CD14-positive monocyte (primary cell): ENCODE results near the gene FBXO46. TPM values are rescaled to one million over a fixed set of nuclear protein-coding genes. Genes with fewer than 3 reads are reported as not detected.

Experiments
- DNase-seq, 3 donors: peaks; one replicate each; pipeline ENCODE4 v3.0.0-alpha.2; 2011 to 2022
- H2AFZ ChIP-seq: 2 replicates; pipeline ENCODE4 v1.6.0; 2012; ENCODE audit warnings: mild to moderate bottlenecking, low read depth, low read length, inconsistent platforms; ENCODE audit not compliant: insufficient read depth, poor library complexity, severe bottlenecking
- H3K27ac ChIP-seq, 2 donors: 1 replicate in 1 of 2; 2 replicates in 1 of 2; pipeline ENCODE4 v1.5.1; 2012 to 2013; ENCODE audit warnings: low read length in 2 of 2, control low read depth in 1 of 2, inconsistent platforms in 1 of 2, low read depth in 1 of 2, mild to moderate bottlenecking in 1 of 2
- H3K27me3 ChIP-seq, 2 donors: one replicate each; pipeline versions ENCODE4 v1.6.0 to v1.6.1; 2011 to 2013; ENCODE audit warnings: low read length in 2 of 2; ENCODE audit not compliant: control insufficient read depth in 2 of 2, insufficient read depth in 2 of 2
- H3K36me3 ChIP-seq, 2 donors: replicated peaks in 1 of 2; 1 replicate in 1 of 2; 2 replicates in 1 of 2; pipeline versions ENCODE4 v1.5.1 to v1.6.1; 2012 to 2013; ENCODE audit warnings: low read length in 2 of 2, control low read depth in 1 of 2, inconsistent platforms in 1 of 2, mild to moderate bottlenecking in 1 of 2; ENCODE audit not compliant: insufficient read depth in 2 of 2, control insufficient read depth in 1 of 2
- H3K4me1 ChIP-seq, 2 donors: 1 replicate in 1 of 2; 2 replicates in 1 of 2; pipeline versions ENCODE4 v1.5.1 to v1.6.1; 2012 to 2013; ENCODE audit warnings: low read length in 2 of 2, control low read depth in 1 of 2, inconsistent platforms in 1 of 2, mild to moderate bottlenecking in 1 of 2, moderate library complexity in 1 of 2; ENCODE audit not compliant: insufficient read depth in 2 of 2, control insufficient read depth in 1 of 2
- H3K4me2 ChIP-seq: replicated peaks from 2 replicates; pipeline ENCODE3; 2012; ENCODE audit warnings: low read length, moderate library complexity, mild to moderate bottlenecking; ENCODE audit not compliant: poor library complexity, severe bottlenecking; ENCODE audit errors: extremely low read depth
- H3K4me3 ChIP-seq, 3 experiments: fragments of 200-600 bp in 1 of 3; sonication (generic) in 1 of 3; replicated peaks in 1 of 3; 1 replicate in 2 of 3; 2 replicates in 1 of 3; pipeline ENCODE4 v1.5.1; 2011 to 2013; ENCODE audit warnings: low read length in 3 of 3, mild to moderate bottlenecking in 3 of 3, control low read depth in 2 of 3, low read depth in 2 of 3, inconsistent platforms in 1 of 3, moderate library complexity in 1 of 3
- H3K79me2 ChIP-seq: 2 replicates; pipeline ENCODE4 v1.6.0; 2012; ENCODE audit warnings: mild to moderate bottlenecking, control low read depth, inconsistent platforms, low read length, moderate library complexity; ENCODE audit not compliant: insufficient read depth
- H3K9ac ChIP-seq: 2 replicates; pipeline ENCODE4 v1.6.0; 2017; ENCODE audit warnings: low read length, mild to moderate bottlenecking; ENCODE audit not compliant: insufficient read depth, poor library complexity, severe bottlenecking
- H3K9me3 ChIP-seq, 2 donors: replicated peaks in 1 of 2; 1 replicate in 1 of 2; 2 replicates in 1 of 2; pipeline versions ENCODE4 v1.5.1 to v1.6.1; 2012 to 2013; ENCODE audit warnings: low read length in 2 of 2, control low read depth in 1 of 2; ENCODE audit not compliant: control insufficient read depth in 1 of 2, insufficient read depth in 1 of 2
- H4K20me1 ChIP-seq: 2 replicates; pipeline ENCODE4 v1.6.0; 2012; ENCODE audit warnings: mild to moderate bottlenecking, low read length, control low read depth, moderate library complexity; ENCODE audit not compliant: insufficient read depth
- H3K27ac Mint-ChIP-seq, 7 donors: one replicate each; pipeline ENCODE4 v1.8.0; 2020; ENCODE audit warnings: mild to moderate bottlenecking in 7 of 7, mixed read lengths in 7 of 7, moderate library complexity in 6 of 7, inconsistent platforms in 2 of 7
- H3K27me3 Mint-ChIP-seq, 3 donors: one replicate each; pipeline ENCODE4 v1.8.0; 2021 to 2022; ENCODE audit warnings: low read depth in 3 of 3, mild to moderate bottlenecking in 3 of 3, mixed read lengths in 3 of 3, moderate library complexity in 3 of 3, inconsistent platforms in 1 of 3
- H3K36me3 Mint-ChIP-seq, 2 donors: one replicate each; pipeline ENCODE4 v1.8.0; 2020; ENCODE audit warnings: mixed read lengths in 2 of 2, inconsistent platforms in 1 of 2, mild to moderate bottlenecking in 1 of 2
- H3K4me1 Mint-ChIP-seq: one replicate; pipeline ENCODE4 v1.8.0; 2020; ENCODE audit warnings: mild to moderate bottlenecking, mixed read lengths
- H3K4me3 Mint-ChIP-seq, 2 donors: one replicate each; pipeline ENCODE4 v1.8.0; 2020; ENCODE audit warnings: mild to moderate bottlenecking in 2 of 2, mixed read lengths in 2 of 2, moderate library complexity in 1 of 2
- H3K9me3 Mint-ChIP-seq, 7 donors: one replicate each; pipeline ENCODE4 v1.8.0; 2020 to 2022; ENCODE audit warnings: mixed read lengths in 7 of 7, mild to moderate bottlenecking in 6 of 7, moderate library complexity in 6 of 7, inconsistent platforms in 2 of 7
- CTCF ChIP-seq: fragments of 200-600 bp; IDR thresholded peaks from one replicate; pipeline ENCODE4 v1.8.0; 2022; ENCODE audit warnings: antibody characterized with exemption, mild to moderate bottlenecking
- WGBS: methylation state at CpG from one replicate; pipeline ENCODE4 v1.1.5; 2013; ENCODE audit warnings: missing lambda C conversion rate; ENCODE audit not compliant: insufficient coverage; 5-methylcytosine and 5-hydroxymethylcytosine counted together
- intact Hi-C, 2 donors: fragments of 100-400 bp; cut with micrococcal nuclease; formaldehyde crosslinking; loops; one replicate each; pipeline versions ENCODE4 v1.15.0 to v1.15.1; 2023
- polyA plus RNA-seq, 3 donors: library from polyadenylated mRNA; depleted of rRNA in 1 of 3; unstranded in 2 of 3; stranded (reverse) in 1 of 3; fragments of 300-500 nt in 2 of 3; fragments of >200 nt in 1 of 3; fragmentation: Illumina TruSeq in 2 of 3; gene quantifications; 1 replicate in 2 of 3; 2 replicates in 1 of 3; pipeline ENCODE4 v1.2.3, GENCODE V29; 2012 to 2021

FBXO46 gene
- polyA plus RNA-seq, 3 donors, result 3.8 to 6.8 (median 5.5) TPM

- intact Hi-C loops, result loop anchor here (2.0 to 10.0 kb wide), 4 partner anchors 74 to 187 kb away; partner anchors contain the start of genes PPM1N (in 1 of the 2) and RTN2 (in 1 of the 2)
- Histone ChIP-seq H3K4me1 (peaks cover 26 to 27% of the 10 kb centered on the region in 2 donors), H3K9me3 (no peaks in the 10 kb centered on the region), H3K36me3 (peaks cover 8 to 26% of the 10 kb centered on the region in 2 donors), H2AFZ (peak overlapping the region; percentile 83), H3K4me3 (peak overlapping the region in 2 of 3 experiments; percentile 16 to 62), H4K20me1 (no peaks in the 10 kb centered on the region), H3K27me3 (peaks cover 13 to 31% of the 10 kb centered on the region in 2 donors), H3K79me2 (no peaks in the 10 kb centered on the region), H3K4me2 (peak overlapping the region; percentile 71), H3K9ac (peak overlapping the region; percentile 21), H3K27ac (no peak overlapping the region)
- peaks cover 27% of the 10 kb centered on the region for H3K4me1 Mint-ChIP-seq
- peak overlapping the region in 3 of 7 donors; percentile 50 to 87 (median 59) for H3K27ac Mint-ChIP-seq
- H3K36me3 Mint-ChIP-seq, result peaks cover 32 to 33% of the 10 kb centered on the region in 2 donors
- peak; percentile 77 to 83 (median 82) for DNase-seq
- 1% methylated on average over 46 of the region's 51 CpGs for WGBS
- peaks cover 39 to 46% (median 40%) of the 10 kb centered on the region in 3 donors for H3K27me3 Mint-ChIP-seq
- H3K4me3 Mint-ChIP-seq, result peak overlapping the region; percentile 76 to 93
- H3K9me3 Mint-ChIP-seq, result peaks cover 0 to 6% (median 0%) of the 10 kb centered on the region in 7 donors
- peak; percentile 99 for TF ChIP-seq CTCF
Measured at GRCh38 chr19:45681391-45682015, 49.2 kb downstream of the FBXO46 start.

GRCh38 chr19:45677351-45678230 is 53.1 kb downstream of the FBXO46 start:
- 1% methylated on average over 34 of the region's 49 CpGs for WGBS
- Histone ChIP-seq H2AFZ (no peak overlapping the region), H3K4me1 (peaks cover 37% of the 10 kb centered on the region in 2 donors), H3K36me3 (no peaks in the 10 kb centered on the region), H3K9ac (no peak overlapping the region), H3K27me3 (peaks cover 13 to 55% of the 10 kb centered on the region in 2 donors), H3K4me3 (peak overlapping the region in 1 of 3 experiments; percentile 42), H3K9me3 (no peaks in the 10 kb centered on the region), H3K27ac (no peak overlapping the region), H3K79me2 (no peaks in the 10 kb centered on the region), H3K4me2 (peak overlapping the region; percentile 58), H4K20me1 (no peaks in the 10 kb centered on the region)
- peak overlapping the region in 3 of 7 donors; percentile 9 to 53 (median 50) for H3K27ac Mint-ChIP-seq
- intact Hi-C loops, result loop anchor here in 1 of 2 donors (5.0 kb wide), 1 partner anchor 35 kb away; no protein-coding TSS in a partner anchor
- peaks cover 0 to 2% of the 10 kb centered on the region in 2 donors for H3K36me3 Mint-ChIP-seq
- peak overlapping the region; percentile 48 to 79 for H3K4me3 Mint-ChIP-seq
- TF ChIP-seq CTCF, result peak; percentile 48
- peak; percentile 38 to 49 (median 42) for DNase-seq
- H3K9me3 Mint-ChIP-seq, result peaks cover 0 to 7% (median 0%) of the 10 kb centered on the region in 7 donors
- peaks cover 42 to 83% (median 61%) of the 10 kb centered on the region in 3 donors for H3K27me3 Mint-ChIP-seq
- peaks cover 33% of the 10 kb centered on the region for H3K4me1 Mint-ChIP-seq
